Heart left ventricle (tissue), 16 donors: ENCODE data around the gene SYNGR1. TPM values are rescaled to one million over a fixed set of nuclear protein-coding genes. Genes with fewer than 3 reads are reported as not detected.

Experiments
- ATAC-seq, 4 donors: fragments of 200-7000 bp; cut with Tn5 transposase; one replicate each; pipeline ENCODE4 v1.9.1; 2020 to 2022; ENCODE audit warnings: moderate library complexity in 4 of 4, mild to moderate bottlenecking in 3 of 4, moderate number of reproducible peaks in 1 of 4
- DNase-seq, 5 donors: peaks; one replicate each; pipeline ENCODE4 v3.0.0-alpha.2; 2020
- H3K27ac ChIP-seq, 12 donors: fragments of 200-600 bp; sonication (generic) in 4 of 12; one replicate each; pipeline versions ENCODE4 v1.5.0 to v1.8.0; 2016 to 2022; ENCODE audit warnings: mild to moderate bottlenecking in 2 of 12
- H3K27me3 ChIP-seq, 9 donors: fragments of 200-600 bp; sonication (generic) in 2 of 9; one replicate each; pipeline versions ENCODE4 v1.5.1 to v1.8.0; 2016 to 2022; ENCODE audit warnings: mild to moderate bottlenecking in 3 of 9
- H3K36me3 ChIP-seq, 9 donors: fragments of 200-600 bp; sonication (generic) in 2 of 9; one replicate each; pipeline versions ENCODE4 v1.5.0 to v1.8.0; 2018 to 2022; ENCODE audit warnings: mild to moderate bottlenecking in 2 of 9
- H3K4me1 ChIP-seq, 12 donors: fragments of 200-600 bp; sonication (generic) in 4 of 12; one replicate each; pipeline versions ENCODE4 v1.5.0 to v1.8.0; 2016 to 2022; ENCODE audit warnings: mild to moderate bottlenecking in 3 of 12
- H3K4me3 ChIP-seq, 12 donors: fragments of 200-600 bp; sonication (generic) in 4 of 12; one replicate each; pipeline versions ENCODE4 v1.5.0 to v1.8.0; 2017 to 2022; ENCODE audit warnings: mild to moderate bottlenecking in 9 of 12, moderate library complexity in 4 of 12
- H3K9me3 ChIP-seq, 12 donors: fragments of 200-600 bp; sonication (generic) in 4 of 12; one replicate each; pipeline versions ENCODE4 v1.5.0 to v1.8.0; 2016 to 2022; ENCODE audit warnings: mild to moderate bottlenecking in 1 of 12
- CTCF ChIP-seq, 12 donors: fragments of 200-600 bp; sonication (generic) in 4 of 12; IDR thresholded peaks; one replicate each; pipeline versions ENCODE4 v1.5.0 to v1.8.0; 2018 to 2022; ENCODE audit warnings: antibody characterized with exemption in 12 of 12, mild to moderate bottlenecking in 5 of 12
- POLR2A ChIP-seq, 2 donors: fragments of 450-650 bp; IDR thresholded peaks; one replicate each; pipeline ENCODE4 v1.6.1; 2017; ENCODE audit warnings: antibody characterized with exemption in 2 of 2, mild to moderate bottlenecking in 2 of 2, moderate library complexity in 2 of 2
- WGBS, 4 donors: extraction: QIAGEN DNeasy Blood & Tissue Kit in 2 of 4; methylation state at CpG; one replicate each; pipeline versions ENCODE4 v1.1.5 to v1.1.7; 2013 to 2018; 5-methylcytosine and 5-hydroxymethylcytosine counted together
- intact Hi-C, 10 donors: fragments of 100-400 bp; cut with DNase I; formaldehyde crosslinking; loops; one replicate each; pipeline versions ENCODE4 v1.11.1 to v1.14.2; 2022
- polyA plus RNA-seq, 2 donors: library from polyadenylated mRNA; stranded (reverse); fragments of 200-250 nt; gene quantifications; one replicate each; pipeline ENCODE4 v1.2.3, GENCODE V29; 2013
- total RNA-seq, 9 donors: library from RNA; depleted of rRNA in 2 of 9; stranded (reverse); fragments of >200 nt in 2 of 9; fragmentation: NEBNext Ultra II Directional in 3 of 9; extraction: Animal tissue kit (Norgen Biotek cat#: 25700) in 3 of 9; gene quantifications; one replicate each; pipeline versions ENCODE4 v1.1.0 to v1.2.4, GENCODE V29; 2016 to 2023
- donor health status: ischemic (EF 13 %, LVEDD 7.1; RV severe dilation, severe dysfunction).
- donor health status: healthy with polysubstance abuse.
- donor health status: DM: no; HTN: yes; CAD: no.
- donor health status: DM: no; HTN: no; CAD: no.
- donor health status: ischemic (EF 25% LVEDD 6.9; RV normal size, moderate dysfunction).
- donor health status: ischemic (EF 25% LVEDD 5.7; RV mildly dilated, moderate dysfunction).
- donor health status: healthy.
- donor health status: DM: yes; HTN: yes; CAD: no.
- donor health status: ischemic (EF 35%, LVEDD 5.7; RV mildly dilated, moderate dysfunction).
- donor health status: nonischemic (EF 11% LVEDD 7.7; RV severe dilation, severe dysfunction).
- donor health status: DM: yes; HTN: yes; CAD: no.
- donor health status: PGD.
- donor health status: ischemic (EF 29% LVEDD 5.4; RV normal size, mild dysfunction).
- donor health status: nonischemic (EF 23%, LVEDD 6.1; RV moderate dilation, normal function).

The SYNGR1 gene
- total and polyA plus RNA-seq, 11 donors = 20.0 to 49.9 (median 39.3) TPM

DNA sequence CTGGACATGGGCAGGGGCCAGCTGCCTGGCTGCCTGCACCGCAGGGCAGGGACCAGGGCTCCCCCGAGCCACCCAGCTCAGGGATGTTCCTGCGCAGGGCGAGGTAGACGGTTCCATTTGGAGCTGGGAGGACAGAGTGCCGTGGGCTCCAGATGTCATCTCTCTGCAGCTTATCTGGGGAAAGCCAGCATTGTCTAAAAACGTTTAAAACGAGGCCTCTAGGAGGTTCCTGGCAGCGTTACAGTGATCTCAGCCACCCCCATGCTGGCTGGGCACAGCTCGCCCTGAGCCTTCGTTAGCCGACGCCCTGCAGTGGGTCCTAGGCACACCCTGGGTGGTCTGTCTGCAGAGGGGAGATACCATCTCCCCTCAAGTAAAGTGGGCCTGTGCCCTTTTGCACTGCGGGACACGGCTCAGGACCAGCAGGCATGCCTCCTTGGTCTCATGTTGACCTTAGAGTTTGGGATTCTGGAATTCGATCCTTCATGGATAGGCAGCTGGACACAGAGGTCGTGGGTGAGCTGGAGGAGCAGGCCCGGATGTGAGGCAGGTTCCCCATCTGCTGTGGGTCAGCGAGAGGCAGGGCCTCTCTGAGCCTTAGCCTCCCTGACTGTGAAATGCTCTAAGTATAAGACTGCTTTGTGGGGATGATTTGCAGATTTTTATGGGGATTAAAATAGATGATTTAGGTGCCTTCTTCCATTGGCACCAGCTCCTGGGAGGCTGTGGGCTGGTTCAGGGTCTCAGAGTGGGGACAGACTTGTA is 14.1 kb downstream of the SYNGR1 start:
- intact Hi-C loops = no loop called here
- DNase-seq (no peak), ATAC-seq (peak in 3 of 4 donors; percentile 17 to 67 (median 41))
- TF ChIP-seq POLR2A (IDR thresholded peaks at IDR 0.05) (no peak), CTCF (IDR thresholded peaks at IDR 0.05) (no peak)
- H3K4me1 ChIP-seq = peaks cover 0 to 28% (median 7%) of the 10 kb centered on the region in 12 donors
- H3K27ac ChIP-seq = peak overlapping the region in 4 of 12 donors; percentile 12 to 50 (median 22)
- H3K27me3 ChIP-seq = no peaks in the 10 kb centered on the region
- no peaks in the 10 kb centered on the region for H3K9me3 ChIP-seq
- H3K36me3 ChIP-seq = peaks cover 0 to 2% (median 0%) of the 10 kb centered on the region in 9 donors
- 58 to 67% (median 63%) methylated on average over 14 to 19 of the region's 19 CpGs for WGBS, 4 donors
- no peak overlapping the region for H3K4me3 ChIP-seq

- no peaks in the 10 kb centered on the region for H3K36me3 ChIP-seq
- no peaks in the 10 kb centered on the region for H3K9me3 ChIP-seq
- DNase-seq (no peak), ATAC-seq (peak in 1 of 4 donors; percentile 17)
- H3K4me3 ChIP-seq = no peak overlapping the region
- peak overlapping the region in 2 of 12 donors; percentile 14 to 50 for H3K27ac ChIP-seq
- intact Hi-C loops = no loop called here
- H3K4me1 ChIP-seq = peaks cover 0 to 29% (median 7%) of the 10 kb centered on the region in 12 donors
- H3K27me3 ChIP-seq = no peaks in the 10 kb centered on the region
- TF ChIP-seq CTCF (IDR thresholded peaks at IDR 0.05) (peak in 2 of 12 donors; percentile 15 to 26), POLR2A (IDR thresholded peaks at IDR 0.05) (no peak)
- 70 to 75% (median 71%) methylated on average over 11 of the region's 11 CpGs for WGBS, 4 donors
Measured at GRCh38 chr22:39364714-39365491, 15.1 kb downstream of the SYNGR1 start.

GRCh38 chr22:39365492-39365780 is 15.6 kb downstream of the SYNGR1 start:
- 86 to 94% (median 89%) methylated on average over 3 of the region's 3 CpGs for WGBS, 4 donors
- intact Hi-C loops = no loop called here
- H3K27ac ChIP-seq = no peak overlapping the region
- H3K27me3 ChIP-seq = no peaks in the 10 kb centered on the region
- ATAC-seq (no peak), DNase-seq (no peak)
- H3K36me3 ChIP-seq = no peaks in the 10 kb centered on the region
- H3K9me3 ChIP-seq = no peaks in the 10 kb centered on the region
- no peak overlapping the region for H3K4me3 ChIP-seq
- TF ChIP-seq POLR2A (IDR thresholded peaks at IDR 0.05) = no peak
- no peak for TF ChIP-seq CTCF (IDR thresholded peaks at IDR 0.05)
- peaks cover 0 to 29% (median 7%) of the 10 kb centered on the region in 12 donors for H3K4me1 ChIP-seq

DNA sequence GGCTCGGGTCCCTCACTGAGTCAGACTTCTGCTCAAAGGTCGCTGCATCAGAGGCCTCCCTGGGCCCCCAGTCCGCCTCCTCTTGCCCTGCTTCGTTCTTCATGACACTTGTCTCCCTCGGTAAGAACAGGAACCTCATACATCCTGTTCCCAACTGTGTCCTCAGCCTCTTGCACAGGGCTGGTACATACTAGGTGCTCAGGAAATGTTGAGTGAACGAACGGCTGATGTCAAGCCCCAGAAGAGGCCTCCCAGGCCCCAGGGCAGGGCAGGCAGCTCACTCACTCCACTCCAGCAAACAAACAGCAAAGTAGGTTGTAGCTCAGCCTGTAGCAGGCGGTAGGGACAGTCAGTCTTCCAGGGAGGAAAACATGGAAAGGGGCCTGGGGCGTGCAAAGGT is 17.2 kb downstream of the SYNGR1 start:
- Histone ChIP-seq H3K4me3 (no peak overlapping the region), H3K4me1 (peaks cover 0 to 29% (median 7%) of the 10 kb centered on the region in 12 donors), H3K36me3 (no peaks in the 10 kb centered on the region), H3K27ac (no peak overlapping the region), H3K27me3 (no peaks in the 10 kb centered on the region), H3K9me3 (peaks cover 0 to 7% (median 0%) of the 10 kb centered on the region in 12 donors)
- ATAC-seq (no peak), DNase-seq (no peak)
- no peak for TF ChIP-seq POLR2A (IDR thresholded peaks at IDR 0.05)
- no peak for TF ChIP-seq CTCF (IDR thresholded peaks at IDR 0.05)
- 77 to 87% (median 84%) methylated on average over 9 of the region's 9 CpGs for WGBS, 4 donors
- intact Hi-C loops = no loop called here
